Urothelium cell line (cell line): ENCODE data around the gene HOPX.
A peak's percentile ranks its signal among the peaks of the same experiment; 100 is the strongest.
"Not testable (repeated sequence)": the region's sequence is repeated elsewhere in the genome, so short reads cannot be mapped to it uniquely, and the experiment has no call there.

Source experiments
- DNase-seq: peaks from one replicate; pipeline ENCODE4 v3.0.0; 2011; ENCODE audit warnings: low spot score, mixed read lengths
- FAIRE-seq: peaks from 2 replicates; lab custom pipeline; 2011; peaks lifted over from hg19 to GRCh38; lab: Jason Lieb, UNC

The HOPX gene

GRCh38 chr4:56630876-56631666, 50.0 kb downstream of the HOPX start:
- no peak for DNase-seq
- FAIRE-seq, result no peak

GRCh38 chr4:56628592-56628991, 52.5 kb downstream of the HOPX start:
- FAIRE-seq (no peak), DNase-seq (no peak)

- DNase-seq, result no peak
- FAIRE-seq, result no peak
Observed at GRCh38 chr4:56627985-56628384, 53.1 kb downstream of the HOPX start.

- no peak for FAIRE-seq
- no peak for DNase-seq
Observed at GRCh38 chr4:56627375-56627774, 53.7 kb downstream of the HOPX start.

GRCh38 chr4:56626963-56627362, 54.1 kb downstream of the HOPX start:
- no peak for FAIRE-seq
- no peak for DNase-seq

GRCh38 chr4:56626420-56626819, 54.7 kb downstream of the HOPX start:
- no peak for DNase-seq
- no peak for FAIRE-seq

- FAIRE-seq, result no peak
- no peak for DNase-seq
Observed at GRCh38 chr4:56622176-56622575, 58.9 kb downstream of the HOPX start.

GRCh38 chr4:56619816-56620215, 61.3 kb downstream of the HOPX start:
- DNase-seq (no peak), FAIRE-seq (no peak)

GRCh38 chr4:56619160-56619559, 61.9 kb downstream of the HOPX start:
- FAIRE-seq (no peak), DNase-seq (no peak)

GRCh38 chr4:56618734-56619133, 62.4 kb downstream of the HOPX start:
- DNase-seq (no peak), FAIRE-seq (no peak)

- FAIRE-seq, result peak; percentile 84
- peak; percentile 68 for DNase-seq
Observed at GRCh38 chr4:56613101-56613862, 67.8 kb downstream of the HOPX start.

GRCh38 chr4:56612282-56612681, 68.8 kb downstream of the HOPX start:
- DNase-seq (no peak), FAIRE-seq (no peak)

- FAIRE-seq (no peak), DNase-seq (no peak)
Observed at GRCh38 chr4:56611501-56611900, 69.6 kb downstream of the HOPX start.

GRCh38 chr4:56610170-56610569, 70.9 kb downstream of the HOPX start:
- not testable (repeated sequence) for FAIRE-seq, DNase-seq

- no peak for FAIRE-seq
- DNase-seq, result no peak
Observed at GRCh38 chr4:56607926-56608325, 73.2 kb downstream of the HOPX start.

- DNase-seq (no peak), FAIRE-seq (peak; percentile 30)
Observed at GRCh38 chr4:56606385-56606784, 74.7 kb downstream of the HOPX start.

GRCh38 chr4:56605464-56605863, 75.6 kb downstream of the HOPX start:
- FAIRE-seq, result not testable (repeated sequence)

GRCh38 chr4:56603297-56603696, 77.8 kb downstream of the HOPX start:
- no peak for FAIRE-seq

More at GRCh38 chr4:56605464-56605863, 75.6 kb downstream of the HOPX start:
- not testable (repeated sequence) for DNase-seq

More at GRCh38 chr4:56603297-56603696, 77.8 kb downstream of the HOPX start:
- no peak for DNase-seq
